Kidney epithelial cell (primary cell): Measurements from ENCODE around the gene CCDC85C. TPM values are rescaled to one million over a fixed set of nuclear protein-coding genes. Genes with fewer than 3 reads are reported as not detected.

Experiments
- DNase-seq: peaks from one replicate; pipeline ENCODE4 v3.0.0-alpha.2; 2010; ENCODE audit warnings: low read depth
- H3K27me3 ChIP-seq: 2 replicates; pipeline ENCODE4 v1.6.0; 2011; ENCODE audit warnings: low read length; ENCODE audit not compliant: control insufficient read depth, insufficient read depth
- H3K36me3 ChIP-seq: 2 replicates; pipeline ENCODE4 v1.5.1; 2011; ENCODE audit warnings: low read length; ENCODE audit not compliant: control insufficient read depth, insufficient read depth
- H3K4me3 ChIP-seq: 2 replicates; pipeline ENCODE4 v1.5.1; 2011; ENCODE audit warnings: low read depth, mild to moderate bottlenecking, control low read depth, low read length
- total RNA-seq: library from RNA; depleted of rRNA; stranded (reverse); fragments of >200 nt; gene quantifications from 2 replicates; pipeline ENCODE4 v1.2.3, GENCODE V29; 2015
- TF ChIP-seq, protein P1 (sequence below): IDR thresholded peaks from 2 replicates; pipeline ENCODE4 v1.5.1; 2011; ENCODE audit warnings: mild to moderate bottlenecking, moderate library complexity, low read length, control low read depth, inconsistent platforms; ENCODE audit not compliant: insufficient read depth, poor library complexity, severe bottlenecking

CCDC85C gene
- total RNA-seq, 1 donor from 2014 or later = 32.4 TPM

- peaks cover 4% of the 10 kb centered on the region for H3K36me3 ChIP-seq
- no peak overlapping the region for H3K4me3 ChIP-seq
- TF ChIP-seq, protein P1, sequence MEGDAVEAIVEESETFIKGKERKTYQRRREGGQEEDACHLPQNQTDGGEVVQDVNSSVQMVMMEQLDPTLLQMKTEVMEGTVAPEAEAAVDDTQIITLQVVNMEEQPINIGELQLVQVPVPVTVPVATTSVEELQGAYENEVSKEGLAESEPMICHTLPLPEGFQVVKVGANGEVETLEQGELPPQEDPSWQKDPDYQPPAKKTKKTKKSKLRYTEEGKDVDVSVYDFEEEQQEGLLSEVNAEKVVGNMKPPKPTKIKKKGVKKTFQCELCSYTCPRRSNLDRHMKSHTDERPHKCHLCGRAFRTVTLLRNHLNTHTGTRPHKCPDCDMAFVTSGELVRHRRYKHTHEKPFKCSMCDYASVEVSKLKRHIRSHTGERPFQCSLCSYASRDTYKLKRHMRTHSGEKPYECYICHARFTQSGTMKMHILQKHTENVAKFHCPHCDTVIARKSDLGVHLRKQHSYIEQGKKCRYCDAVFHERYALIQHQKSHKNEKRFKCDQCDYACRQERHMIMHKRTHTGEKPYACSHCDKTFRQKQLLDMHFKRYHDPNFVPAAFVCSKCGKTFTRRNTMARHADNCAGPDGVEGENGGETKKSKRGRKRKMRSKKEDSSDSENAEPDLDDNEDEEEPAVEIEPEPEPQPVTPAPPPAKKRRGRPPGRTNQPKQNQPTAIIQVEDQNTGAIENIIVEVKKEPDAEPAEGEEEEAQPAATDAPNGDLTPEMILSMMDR = no peak
- DNase-seq = no peak
- no peaks in the 10 kb centered on the region for H3K27me3 ChIP-seq
Measured at GRCh38 chr14:99497894-99498293, 106.1 kb downstream of the CCDC85C start.

DNA sequence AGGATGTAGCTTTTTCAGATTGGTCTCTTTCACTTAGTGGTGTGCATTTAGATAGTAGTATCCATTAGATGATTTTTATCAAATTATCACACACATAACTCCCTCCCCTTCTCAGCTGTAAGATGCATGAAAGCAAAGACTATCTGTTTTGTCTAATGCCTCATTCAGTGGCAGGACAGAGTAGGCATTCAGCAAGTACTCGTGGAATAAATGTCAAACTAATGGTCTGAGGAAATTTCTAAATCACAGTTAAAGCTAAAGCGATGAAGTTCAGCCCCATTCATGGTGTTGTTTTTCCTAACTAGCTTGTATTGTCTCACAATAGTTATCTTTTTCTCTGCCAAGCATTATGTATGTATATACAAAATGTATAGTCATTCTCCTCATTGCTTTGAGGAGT is 106.7 kb downstream of the CCDC85C start:
- H3K36me3 ChIP-seq = peaks cover 4% of the 10 kb centered on the region
- TF ChIP-seq, protein P1 = no peak
- no peak overlapping the region for H3K4me3 ChIP-seq
- DNase-seq = no peak
- H3K27me3 ChIP-seq = no peaks in the 10 kb centered on the region

- DNase-seq = no peak
- Histone ChIP-seq H3K36me3 (no peaks in the 10 kb centered on the region), H3K4me3 (no peak overlapping the region), H3K27me3 (no peaks in the 10 kb centered on the region)
- TF ChIP-seq, protein P1 = no peak
Measured at GRCh38 chr14:99484106-99484505, 119.9 kb downstream of the CCDC85C start.

- Histone ChIP-seq H3K4me3 (peak overlapping the region; percentile 97), H3K36me3 (no peaks in the 10 kb centered on the region), H3K27me3 (no peaks in the 10 kb centered on the region)
- no peak for DNase-seq
- TF ChIP-seq, protein P1 = no peak
Measured at GRCh38 chr14:99481745-99482099, 122.3 kb downstream of the CCDC85C start.

- TF ChIP-seq, protein P1 = no peak
- Histone ChIP-seq H3K4me3 (peak within 1 kb of the TSS; percentile 97), H3K36me3 (no peaks in the 10 kb centered on the region), H3K27me3 (no peaks in the 10 kb centered on the region)
- DNase-seq = peak; percentile 97
Measured at GRCh38 chr14:99480917-99481744, 122.9 kb downstream of the CCDC85C start, which contains the start of gene CCNK. Gene CCNK (plus strand): TSS chr14:99481409. CDS start chr14:99492678, 11,269 bp downstream.
